GM15510 (cell line): ENCODE results near the gene AGK.

Experiments used
- POLR2A ChIP-seq: IDR thresholded peaks from 3 replicates; pipeline ENCODE4 v1.6.1; 2011; ENCODE audit warnings: borderline replicate concordance; ENCODE audit not compliant: insufficient read length; ENCODE audit errors: extremely low read depth

AGK gene

DNA sequence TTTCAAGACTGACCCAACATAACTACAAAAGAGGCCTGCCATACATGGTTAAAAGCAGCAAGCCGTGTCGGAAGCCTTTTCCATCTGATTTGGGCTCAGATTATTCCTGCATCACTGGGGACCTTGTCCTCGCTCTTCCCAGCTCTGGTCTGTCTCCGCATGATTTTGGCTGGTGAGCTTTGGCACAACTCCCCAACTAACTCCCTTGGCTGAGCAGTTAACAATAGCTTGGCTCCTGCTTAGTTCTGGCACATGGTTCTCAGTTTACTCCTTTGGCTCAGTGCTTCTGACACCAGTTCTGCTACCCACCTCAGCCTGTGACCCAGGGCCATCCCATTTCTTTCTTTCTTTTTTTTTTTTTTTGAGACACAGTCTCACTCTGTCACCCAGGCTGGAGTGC is 17.0 kb downstream of the AGK start:
- TF ChIP-seq POLR2A, result no peak

DNA sequence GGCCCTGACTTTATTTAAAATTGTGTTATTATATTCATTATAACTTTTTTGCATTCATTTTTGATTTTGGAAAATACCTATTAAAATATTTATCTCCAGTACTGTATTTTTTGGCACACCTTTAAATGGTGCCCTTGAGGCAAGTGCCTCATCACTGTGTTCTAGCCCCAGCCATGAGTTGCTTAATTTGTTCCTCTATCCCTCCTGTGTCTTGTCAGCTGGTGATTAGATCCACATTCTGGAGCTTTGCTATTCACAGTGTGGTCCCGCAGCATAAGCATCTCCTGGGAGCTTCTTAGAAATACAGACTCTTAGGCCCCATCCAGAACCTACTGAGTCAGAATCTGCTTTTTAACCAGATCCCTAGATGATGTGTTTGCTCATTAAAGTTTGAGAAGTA is 19.8 kb downstream of the AGK start:
- no peak for TF ChIP-seq POLR2A

DNA sequence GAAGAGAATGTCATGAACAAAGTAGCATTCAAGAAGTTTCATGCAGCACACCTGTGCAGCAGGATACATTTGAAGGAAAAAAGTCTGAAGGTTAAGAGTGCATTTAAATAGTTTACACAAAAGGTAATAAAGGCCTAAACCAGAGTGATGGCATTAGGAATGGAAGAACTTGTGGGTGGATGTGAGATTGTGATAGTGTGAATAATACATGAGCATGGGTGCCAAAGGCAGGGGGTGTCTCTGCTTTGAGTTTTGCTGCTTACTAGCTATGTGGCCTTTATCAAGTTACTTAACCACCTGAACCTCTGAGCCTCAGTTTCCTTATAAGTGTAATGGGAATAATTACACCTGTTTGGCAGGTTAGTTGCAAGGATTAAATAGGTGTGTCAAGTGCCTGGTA is 21.0 kb downstream of the AGK start:
- TF ChIP-seq POLR2A, result no peak

DNA sequence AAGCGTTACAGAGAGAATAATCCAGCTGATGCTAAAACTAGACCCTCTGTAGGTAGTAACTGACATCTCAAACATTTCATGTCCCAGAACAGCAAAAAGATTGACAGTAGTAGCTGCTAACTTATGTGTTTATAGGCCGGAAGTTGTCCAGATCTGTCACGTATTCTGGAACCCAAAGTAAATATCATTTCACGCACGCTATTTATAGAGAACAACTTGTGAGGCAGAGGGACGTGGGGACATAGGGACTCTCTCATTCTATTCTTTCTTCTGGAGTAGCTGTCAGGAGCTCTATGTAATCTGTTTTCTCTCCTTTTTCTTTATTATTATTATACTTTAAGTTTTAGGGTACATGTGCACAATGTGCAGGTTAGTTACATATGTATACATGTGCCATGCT is 22.3 kb downstream of the AGK start:
- TF ChIP-seq POLR2A, result no peak

DNA sequence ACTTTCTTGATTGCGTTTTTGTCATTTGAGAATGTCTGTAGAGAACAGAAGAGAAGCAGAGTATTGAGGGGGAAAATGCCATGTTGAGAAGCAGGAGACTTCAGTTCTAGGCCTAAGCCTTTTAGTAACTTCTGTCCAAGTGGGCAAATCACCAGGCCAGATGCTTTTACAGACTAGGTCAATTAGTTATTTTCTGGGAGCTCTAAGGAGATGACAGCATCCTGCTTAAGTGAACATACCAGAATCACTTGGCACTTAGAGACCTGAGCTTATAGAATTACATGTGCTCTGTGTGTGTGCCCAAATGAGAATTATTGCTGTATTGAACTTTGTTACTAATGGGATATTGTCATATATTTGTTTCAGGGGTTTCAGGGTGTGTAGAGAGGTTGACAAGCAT is 24.0 kb downstream of the AGK start:
- TF ChIP-seq POLR2A, result no peak

DNA sequence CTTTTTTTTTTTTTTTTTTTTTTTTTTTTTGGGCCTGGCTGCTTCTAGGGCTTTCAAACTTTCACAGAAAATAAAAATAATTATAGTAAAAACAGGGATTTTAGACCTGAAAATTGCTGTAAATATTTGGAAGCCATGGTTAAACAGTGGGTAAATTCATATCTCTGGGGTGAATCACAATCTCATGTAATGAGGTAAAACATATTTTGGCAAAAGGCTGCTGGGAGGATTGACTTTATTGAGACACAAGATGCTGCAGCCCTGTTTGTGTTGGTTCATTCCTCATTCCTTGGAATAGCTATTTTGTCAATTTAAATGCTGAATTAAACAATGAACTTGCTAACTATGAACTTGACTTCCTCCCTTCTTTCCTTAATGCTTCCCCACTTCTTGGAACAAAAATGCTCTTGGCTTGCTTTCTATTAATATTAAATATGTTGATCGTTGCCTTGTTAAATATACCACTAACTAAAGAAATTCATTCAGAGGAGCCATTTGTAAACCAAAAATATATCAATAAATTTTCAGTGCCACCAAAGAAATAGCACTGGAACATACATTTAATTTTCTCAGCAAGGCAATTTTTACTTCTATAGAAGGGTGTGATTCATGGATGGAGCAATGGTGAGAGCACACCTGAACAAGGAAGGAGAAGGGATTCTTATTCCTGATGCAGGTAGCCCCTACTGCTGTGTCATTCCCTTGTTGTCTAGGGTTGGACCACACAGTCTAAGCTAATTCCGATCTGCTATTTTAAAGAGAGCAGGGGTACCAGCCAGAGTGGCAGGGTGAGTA is 24.6 kb downstream of the AGK start:
- no peak for TF ChIP-seq POLR2A

DNA sequence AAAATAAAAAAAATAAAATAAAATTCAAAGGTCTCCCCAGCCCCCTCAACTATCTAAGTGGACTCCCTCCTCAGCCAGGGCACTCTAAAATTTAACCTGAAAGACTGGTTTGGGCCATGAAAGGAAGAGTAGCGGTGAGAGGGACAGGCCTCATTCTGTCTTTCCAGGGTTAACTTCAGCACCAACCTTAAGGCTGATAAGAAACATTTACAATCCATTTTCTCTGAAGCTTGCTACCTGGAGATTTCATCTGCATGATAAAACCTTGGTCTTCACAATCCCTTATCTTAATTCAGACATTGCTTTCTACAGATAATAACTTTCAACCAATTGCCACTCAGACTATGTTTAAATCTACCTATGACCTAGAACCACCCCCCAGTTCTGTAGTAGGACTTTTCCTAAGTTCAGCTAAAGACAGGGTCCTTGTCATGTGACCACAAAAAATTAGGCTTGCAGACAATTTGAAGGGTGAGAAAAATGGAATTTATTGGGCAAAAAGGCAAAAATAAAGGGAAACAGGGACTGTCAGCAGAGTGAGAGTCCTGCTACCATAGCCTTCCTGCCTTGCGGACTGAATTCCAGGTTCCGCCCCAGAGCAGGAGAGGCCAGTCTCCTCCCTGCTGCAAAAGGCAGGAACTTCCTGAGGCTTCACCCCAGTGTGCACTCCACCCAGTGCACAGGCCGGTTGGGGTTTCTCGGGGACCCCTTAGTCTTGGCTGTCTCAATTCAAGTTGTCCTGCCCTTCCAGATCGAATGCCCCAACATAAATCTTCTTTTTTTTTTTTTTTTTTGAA is 26.0 kb downstream of the AGK start:
- TF ChIP-seq POLR2A, result no peak

DNA sequence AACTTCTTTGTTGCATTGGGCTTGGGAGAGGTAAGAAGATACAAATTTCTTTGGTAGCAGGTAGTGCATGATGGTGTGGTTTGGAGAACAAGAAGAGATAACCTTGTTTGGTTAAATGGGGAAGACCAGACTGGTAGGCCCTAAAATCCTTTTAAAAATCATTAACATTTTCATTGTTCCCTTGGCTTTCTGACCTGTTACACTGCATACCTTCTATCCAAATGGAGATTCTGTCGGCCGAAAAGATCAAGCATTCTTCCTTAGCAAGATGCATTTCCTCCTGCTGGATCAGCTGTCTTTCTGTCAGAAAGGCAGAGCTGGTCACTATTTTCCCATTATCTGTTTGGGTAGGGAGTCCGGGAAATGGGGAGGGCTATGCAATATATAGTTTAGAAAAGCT is 33.7 kb downstream of the AGK start:
- TF ChIP-seq POLR2A, result no peak

DNA sequence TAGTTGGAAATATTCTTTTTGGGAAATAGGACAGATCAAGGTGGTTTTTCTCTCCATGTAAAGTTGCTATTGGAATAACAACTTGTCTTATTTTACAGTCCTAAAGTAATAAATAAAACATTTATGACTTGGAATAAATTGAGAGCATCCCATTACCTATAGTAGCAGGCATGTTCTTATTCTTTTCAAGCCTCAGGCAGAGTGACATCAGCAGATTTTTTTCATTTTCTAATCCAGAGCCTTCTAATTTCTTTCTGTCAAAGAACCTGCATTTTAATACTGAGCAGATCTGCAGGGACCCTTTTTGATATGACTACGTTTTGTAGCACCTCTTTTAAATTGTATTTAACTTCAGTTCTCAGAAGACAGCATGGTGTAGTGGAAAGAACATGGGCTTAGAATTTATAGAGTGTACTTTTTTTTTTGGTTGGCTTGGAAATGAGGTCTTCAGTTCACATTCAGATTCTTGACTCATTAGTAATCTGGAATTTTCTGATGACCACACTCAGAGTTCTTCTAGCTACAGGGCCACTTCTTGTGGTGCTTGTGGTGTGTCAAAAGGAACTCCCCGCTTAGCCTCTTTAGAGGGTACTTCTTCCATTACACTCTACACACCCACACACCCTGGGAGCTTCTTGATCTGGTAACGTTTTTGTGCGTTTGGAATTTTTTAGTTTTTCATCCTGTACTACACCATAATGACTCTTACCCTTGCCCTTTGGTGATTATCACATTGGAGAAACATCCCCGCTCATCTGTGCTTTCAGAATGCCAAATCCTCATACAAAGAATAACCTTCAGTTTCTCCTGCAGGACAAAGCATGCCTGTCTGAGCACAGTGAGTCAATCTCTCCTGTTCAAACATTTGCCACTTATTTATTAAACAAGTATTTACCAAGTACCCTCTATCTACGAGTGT is 34.6 kb downstream of the AGK start:
- TF ChIP-seq POLR2A, result no peak

DNA sequence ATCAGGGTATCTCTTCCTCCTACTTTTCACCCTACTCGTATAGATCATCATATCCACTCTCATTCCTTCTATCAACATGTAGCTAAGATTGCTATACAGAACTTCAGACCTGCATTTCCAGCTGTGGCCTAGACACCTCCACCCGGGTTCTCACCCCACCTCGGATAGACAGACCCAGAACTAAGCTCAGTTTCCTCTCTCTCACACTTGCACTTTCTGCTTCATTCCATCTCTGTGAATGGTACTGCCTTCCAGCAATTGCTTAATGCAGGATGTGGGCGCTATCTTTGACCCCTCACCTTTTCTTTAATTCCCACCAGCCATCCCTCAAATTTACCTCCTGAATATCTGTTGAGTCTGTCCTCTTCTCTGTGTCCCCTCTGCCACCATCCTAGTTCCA is 35.7 kb downstream of the AGK start:
- no peak for TF ChIP-seq POLR2A

DNA sequence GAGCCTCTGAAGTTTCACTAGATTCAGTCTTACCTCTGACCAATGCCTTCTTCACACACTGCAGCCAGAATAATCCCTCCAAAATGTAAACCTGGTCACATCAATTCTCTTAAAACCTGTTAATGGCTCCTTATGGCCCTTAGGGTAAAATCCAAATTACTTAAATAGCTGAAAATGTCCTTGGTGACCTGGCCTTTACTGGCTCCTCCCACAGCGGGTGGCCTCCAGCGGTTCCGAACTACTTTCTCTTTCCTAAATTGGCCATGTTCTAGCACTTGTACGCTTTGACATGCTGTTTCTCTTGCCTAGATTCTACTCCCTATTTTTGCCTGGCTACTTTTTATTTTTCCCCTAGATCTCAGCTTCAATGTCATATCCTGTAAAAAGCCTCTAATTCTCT is 36.1 kb downstream of the AGK start:
- TF ChIP-seq POLR2A, result no peak

DNA sequence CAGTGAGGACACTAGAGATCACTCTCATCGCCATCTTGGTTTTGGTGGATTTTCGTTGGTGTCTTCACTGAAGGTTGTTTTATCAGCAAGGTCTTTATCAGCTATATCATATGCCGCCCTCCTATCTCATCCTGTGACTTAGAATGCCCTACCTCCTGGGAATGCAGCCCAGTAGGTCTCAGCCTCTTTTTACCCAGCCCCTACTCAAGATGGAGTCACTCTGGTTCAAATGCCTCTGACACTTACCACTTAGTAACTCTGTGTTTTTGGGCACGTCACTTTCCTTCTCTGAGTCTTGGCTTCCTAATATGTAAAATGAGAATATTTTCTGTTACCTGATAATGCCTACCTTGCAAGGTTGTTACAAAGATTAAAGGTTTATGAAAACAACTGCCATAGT is 37.7 kb downstream of the AGK start:
- TF ChIP-seq POLR2A, result no peak

DNA sequence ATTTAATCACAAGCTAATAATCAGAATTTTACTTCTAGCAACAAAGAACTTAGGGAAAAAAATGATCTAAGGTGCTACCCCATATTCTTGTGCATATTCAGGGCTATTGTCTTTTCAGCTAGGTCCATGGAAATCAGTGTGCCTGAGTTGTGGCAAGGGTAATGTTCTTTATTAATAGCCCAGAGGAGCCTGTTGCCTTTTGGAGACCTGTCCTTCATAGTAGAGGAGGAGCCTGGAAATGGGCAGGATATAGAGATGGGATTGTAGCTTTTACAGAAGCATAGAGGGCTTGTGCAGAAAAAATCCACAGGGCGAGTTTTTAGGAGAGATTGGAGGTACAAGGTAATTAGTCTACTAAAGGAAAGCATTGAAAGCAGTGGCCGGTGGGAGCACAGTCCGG is 38.9 kb downstream of the AGK start:
- TF ChIP-seq POLR2A, result no peak

DNA sequence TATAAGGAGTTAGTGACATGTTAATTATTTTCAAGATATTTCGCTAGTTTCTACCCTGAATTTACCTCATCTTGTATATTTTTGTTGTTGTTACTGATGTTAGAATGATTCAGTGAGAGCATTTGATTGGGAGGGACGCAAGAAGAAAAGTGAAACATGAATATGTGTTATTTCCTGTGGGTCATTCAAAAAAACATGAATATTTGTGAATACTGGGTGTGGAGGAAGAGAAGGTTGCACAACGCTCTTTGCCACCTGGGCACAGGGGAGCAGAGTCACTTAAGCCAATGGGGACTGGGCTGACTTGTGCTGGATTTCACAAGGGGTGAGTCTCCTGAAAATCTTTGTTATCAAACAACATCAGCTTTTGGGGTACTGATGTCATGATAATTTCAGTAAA is 39.5 kb downstream of the AGK start:
- TF ChIP-seq POLR2A, result no peak

DNA sequence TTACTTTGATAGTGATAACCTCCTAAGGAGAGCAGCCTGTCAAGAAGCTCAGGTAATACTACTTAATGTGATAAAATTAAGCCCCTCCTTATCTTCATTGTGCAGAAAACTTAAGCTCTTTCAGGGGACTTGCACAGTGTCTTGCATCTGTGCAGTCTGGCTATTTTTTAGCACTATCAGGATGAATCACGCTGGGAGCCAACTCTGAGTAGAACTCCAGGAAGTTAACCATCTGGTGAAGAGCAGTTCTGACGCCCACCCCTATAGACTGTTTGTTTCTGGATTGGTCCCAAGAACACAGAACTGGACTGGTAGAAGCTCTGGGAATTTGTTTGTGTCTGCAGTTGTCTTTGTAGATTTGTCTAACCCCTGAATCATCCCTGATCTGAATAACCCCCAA is 41.9 kb downstream of the AGK start:
- TF ChIP-seq POLR2A, result no peak
